Measurements from ENCODE around the gene RBM48.
"Not testable (repeated sequence)": the region's sequence is repeated elsewhere in the genome, so short reads cannot be mapped to it uniquely, and the experiment has no call there.

Gene RBM48

GRCh38 chr7:92528188-92528957 lies at the start of gene RBM48, which contains the start of gene PEX1:
RBM48 (plus strand) TSS chr7:92528795; CDS start chr7:92528814, 19 bp downstream.
PEX1 (minus strand) TSS chr7:92528520; CDS start chr7:92528435, 85 bp downstream.
- peak; percentile 99 for DNase-seq

DNA sequence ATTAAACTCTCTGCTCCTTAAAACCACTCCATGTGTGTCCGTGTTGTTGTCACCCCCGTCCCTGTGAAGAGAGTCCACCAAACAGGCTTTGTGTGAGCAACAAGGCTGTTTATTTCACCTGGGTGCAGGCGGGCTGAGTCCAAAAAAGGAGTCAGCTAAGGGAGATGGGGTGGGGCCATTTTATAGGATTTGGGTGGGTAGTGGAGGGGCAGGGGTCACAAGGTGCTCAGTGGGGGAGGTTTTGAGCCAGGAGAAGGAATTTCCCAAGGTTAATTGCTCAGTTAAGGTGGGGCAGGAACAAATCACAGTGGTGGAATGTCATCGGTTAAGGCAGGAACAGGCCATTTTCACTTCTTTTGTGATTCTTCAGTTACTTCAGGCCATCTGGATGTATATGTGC lies 49.4 kb upstream of the RBM48 start:
- not testable (repeated sequence) for DNase-seq

- not testable (repeated sequence) for DNase-seq
Observed at GRCh38 chr7:92483624-92484023, 45.0 kb upstream of the RBM48 start.

DNA sequence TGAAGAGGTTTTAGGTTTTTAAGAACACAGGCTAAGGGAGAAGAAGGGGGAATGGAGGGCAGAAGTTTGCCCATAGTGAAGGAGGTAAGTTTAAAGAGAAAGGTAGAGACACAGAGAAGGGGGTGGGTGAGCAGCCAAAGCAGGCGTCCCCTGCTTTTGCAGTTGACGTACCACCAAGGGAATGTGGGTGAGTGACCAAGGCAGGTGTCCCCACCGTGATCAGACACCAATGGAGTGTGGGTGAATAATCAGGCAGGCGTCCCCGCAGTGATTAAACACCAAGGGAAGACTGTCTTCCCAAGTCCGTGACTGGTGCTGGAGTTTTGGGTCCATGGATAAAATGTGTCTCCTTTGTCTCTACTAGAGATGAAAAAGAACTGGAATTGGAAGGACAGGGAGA lies 44.4 kb upstream of the RBM48 start:
- DNase-seq: not testable (repeated sequence)

- DNase-seq: no peak
Observed at GRCh38 chr7:92485267-92485892, 43.2 kb upstream of the RBM48 start.

- no peak for DNase-seq
Observed at GRCh38 chr7:92485974-92486373, 42.6 kb upstream of the RBM48 start.

DNA sequence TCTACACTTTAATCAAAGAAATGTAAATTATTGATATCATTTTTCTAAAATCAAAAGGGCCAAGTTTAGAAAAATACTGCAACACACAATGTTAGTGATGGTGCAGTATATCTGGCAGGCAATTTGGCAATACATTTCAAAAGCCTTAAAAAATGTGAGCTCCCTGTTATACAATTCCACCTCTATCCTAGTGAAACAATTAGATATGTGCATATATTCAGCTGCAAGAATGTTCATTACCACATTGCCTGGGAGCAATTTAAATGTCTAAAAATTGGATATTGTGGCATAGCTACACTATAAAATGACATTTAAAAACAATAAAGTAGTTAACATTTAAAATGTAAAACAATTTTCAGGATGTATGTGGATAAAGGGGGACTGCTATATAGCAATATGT lies 40.8 kb upstream of the RBM48 start:
- DNase-seq: no peak

DNA sequence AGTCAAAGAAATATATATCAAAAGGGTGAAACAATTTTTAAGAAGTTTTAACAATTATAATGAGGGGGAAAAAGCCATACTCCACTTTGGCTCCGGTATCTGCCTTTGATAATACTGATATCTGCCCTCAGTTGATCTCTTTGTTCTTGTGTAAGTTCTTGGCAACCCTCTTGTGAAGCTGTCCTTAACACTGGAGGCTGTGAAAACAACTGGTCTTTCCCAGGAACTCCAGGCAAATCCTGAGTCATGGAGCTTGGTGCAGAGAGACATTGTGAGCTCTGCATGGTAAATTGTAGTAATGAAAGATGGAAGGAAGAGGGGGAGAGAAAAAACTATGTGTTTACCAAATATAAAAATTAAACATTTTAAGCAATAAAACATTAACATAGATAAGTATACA lies 39.0 kb upstream of the RBM48 start:
- DNase-seq: no peak

DNA sequence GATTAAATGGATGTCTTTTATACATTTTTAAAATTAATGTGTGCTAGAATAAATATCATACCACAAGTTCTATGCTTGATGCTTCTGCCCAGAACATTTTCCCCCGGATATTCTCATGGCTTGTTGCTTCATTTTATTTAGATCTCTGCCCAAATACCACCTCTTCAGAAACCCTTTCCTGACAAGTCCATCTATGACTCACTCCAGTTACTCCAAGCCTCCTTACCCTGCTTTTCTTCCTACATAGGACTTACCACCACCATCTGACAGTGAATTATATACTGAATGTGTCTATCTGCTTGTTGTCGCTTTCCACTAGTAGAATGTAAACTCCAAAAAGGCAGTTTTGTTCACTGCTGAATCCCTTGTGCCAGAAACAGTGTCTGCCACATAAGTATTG lies 31.7 kb upstream of the RBM48 start:
- no peak for DNase-seq

- no peak for DNase-seq
Observed at GRCh38 chr7:92498557-92498956, 30.0 kb upstream of the RBM48 start.

DNA sequence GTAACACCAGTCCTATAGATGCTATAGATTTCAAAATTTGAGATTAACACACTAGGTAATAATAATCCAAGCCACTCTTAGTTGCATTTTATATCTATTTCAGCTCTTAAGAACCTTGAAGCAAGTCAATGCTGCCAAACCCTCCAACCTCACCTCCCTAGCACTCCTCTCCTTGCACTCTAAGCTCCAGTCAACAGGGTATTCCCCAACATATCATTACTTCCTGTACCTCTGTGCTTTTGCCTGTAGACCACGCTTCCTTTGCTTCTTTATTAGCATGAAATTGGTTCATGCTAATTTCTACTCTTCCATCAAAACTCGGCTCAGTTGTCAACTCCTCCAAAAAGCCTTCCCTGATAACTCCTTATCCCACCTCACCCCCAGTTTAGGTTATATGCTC lies 24.8 kb upstream of the RBM48 start:
- no peak for DNase-seq

DNA sequence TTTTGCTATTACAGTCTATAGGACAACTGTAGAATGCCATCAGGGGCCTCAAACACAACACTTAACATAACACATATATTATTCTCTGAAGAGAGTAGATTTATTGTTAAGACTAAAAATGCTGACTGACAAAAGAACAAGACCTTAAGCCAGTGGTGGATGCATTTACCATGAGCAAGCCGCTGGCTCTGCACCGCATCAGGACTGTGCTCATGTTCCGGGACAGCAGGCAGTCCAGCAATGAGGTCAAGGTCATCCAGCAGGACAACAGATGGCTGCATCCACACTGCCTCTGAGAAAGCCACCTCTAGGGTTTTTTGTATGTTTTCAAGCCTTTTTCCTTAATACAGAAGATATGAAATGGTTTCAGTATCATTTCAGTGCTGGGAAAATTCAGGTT lies 24.0 kb upstream of the RBM48 start:
- DNase-seq: no peak

- DNase-seq: no peak
Observed at GRCh38 chr7:92506363-92506762, 22.2 kb upstream of the RBM48 start.

DNA sequence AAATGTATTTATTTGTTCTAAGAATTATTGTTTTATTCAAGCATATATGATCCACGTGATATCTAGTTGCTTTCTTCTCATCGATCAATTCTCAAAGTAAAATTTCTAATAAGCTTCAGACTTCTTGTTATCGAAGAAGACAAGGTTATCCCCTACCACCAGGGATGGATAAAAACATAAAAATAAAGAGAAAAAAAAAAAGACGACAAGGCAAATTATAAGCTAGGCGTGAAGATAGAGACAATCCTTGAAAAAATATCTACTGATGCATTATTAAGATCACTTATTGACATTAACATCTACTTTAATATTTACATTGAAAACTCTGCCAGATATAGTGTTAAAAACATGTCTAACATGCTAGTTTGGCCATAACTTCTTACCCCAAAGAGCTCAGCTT lies 19.6 kb upstream of the RBM48 start:
- no peak for DNase-seq

DNA sequence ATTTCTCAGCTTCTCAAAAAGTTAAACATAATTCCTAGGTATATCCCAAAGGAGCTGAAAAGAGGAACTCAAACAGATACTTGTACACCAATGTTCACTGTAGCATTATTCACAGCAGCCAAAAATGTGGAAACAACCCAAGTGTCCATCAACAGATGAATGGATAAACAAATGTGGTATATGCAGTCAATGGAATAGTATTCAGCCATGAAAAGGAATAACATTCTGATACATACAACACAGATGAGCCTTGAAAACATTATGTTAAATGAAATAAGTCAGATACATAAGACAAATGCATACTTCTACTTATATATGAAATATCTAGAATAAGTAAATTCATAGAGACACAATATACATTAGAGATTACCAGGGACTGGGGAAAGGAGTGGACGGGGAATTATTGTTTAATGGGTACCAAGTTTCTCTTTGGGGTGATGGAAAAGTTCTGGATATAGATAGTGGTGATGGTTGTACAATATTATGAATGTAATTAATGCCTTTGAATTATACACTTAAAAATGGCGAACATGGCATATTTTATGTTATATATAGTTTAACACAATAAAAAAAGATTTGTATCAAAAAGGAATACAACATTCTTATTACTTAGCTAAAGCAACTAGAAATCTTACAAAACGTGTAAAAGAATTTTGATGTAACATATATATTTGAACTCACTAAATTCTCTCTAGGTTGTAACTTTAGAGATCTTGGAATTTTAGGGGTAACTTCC lies 15.3 kb upstream of the RBM48 start:
- DNase-seq: no peak

DNA sequence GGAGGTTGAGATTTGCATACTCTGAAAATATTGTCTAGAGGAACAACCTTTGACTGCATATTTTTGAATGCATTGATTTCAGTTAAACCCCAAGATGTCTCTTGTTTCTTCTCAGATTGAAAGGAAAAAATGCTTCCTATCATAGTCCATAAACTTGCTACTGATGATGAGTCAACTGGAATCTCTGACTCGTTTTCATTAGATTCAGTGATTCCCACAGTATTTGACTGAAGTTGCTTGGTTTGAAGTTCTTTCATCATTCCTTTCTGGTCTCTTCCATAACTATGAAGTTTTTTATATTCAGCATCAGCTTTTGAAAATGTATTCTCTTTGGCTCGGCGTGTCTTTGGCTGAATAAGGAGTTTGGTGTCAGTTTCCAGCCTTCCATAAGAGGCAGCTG lies 11.0 kb upstream of the RBM48 start:
- no peak for DNase-seq

GRCh38 chr7:92520024-92520423 lies 8.6 kb upstream of the RBM48 start:
- no peak for DNase-seq

- DNase-seq: no peak
Observed at GRCh38 chr7:92523110-92523509, 5.5 kb upstream of the RBM48 start.

GRCh38 chr7:92527300-92528187 lies 1.1 kb upstream of the RBM48 start:
- peak; percentile 17 for DNase-seq

GRCh38 chr7:92528958-92529264 lies 316 bp downstream of the RBM48 start:
- DNase-seq: no peak

GRCh38 chr7:92534572-92534971 lies 6.0 kb downstream of the RBM48 start:
- no peak for DNase-seq

DNA sequence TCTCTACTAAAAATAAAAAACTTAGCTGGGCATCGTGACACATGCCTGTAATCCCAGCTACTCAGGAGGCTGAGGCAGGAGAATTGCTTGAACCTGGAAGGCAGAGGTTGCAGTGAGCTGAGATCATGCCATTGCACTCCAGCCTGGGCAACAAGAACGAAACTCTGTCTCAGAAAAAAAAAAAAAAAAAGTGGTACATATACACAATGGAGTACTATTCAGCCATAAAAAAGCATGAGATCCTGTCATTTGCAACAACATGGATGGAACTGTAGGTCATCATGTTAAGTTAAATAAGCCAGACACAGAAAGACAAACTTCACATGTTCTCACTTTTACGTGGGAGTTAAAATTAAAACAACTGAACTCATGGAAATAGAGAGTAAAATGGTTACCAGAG lies 14.9 kb downstream of the RBM48 start:
- not testable (repeated sequence) for DNase-seq

DNA sequence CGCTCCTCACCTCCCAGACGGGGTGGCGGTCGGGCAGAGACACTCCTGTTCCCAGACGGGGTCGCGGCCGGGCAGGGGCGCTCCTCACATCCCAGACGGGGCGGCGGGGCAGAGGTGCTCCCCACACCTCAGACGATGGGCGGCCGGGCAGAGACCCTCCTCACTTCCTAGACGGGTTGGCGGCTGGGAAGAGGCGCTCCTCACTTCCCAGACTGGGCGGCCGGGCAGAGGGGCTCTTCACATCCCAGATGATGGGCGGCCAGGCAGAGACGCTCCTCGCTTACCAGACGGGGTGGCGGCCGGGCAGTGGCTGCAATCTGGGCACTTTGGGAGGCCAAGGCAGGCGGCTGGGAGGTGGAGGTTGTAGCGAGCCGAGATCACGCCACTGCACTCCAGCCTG lies 16.5 kb downstream of the RBM48 start:
- not testable (repeated sequence) for DNase-seq

Data from amniotic stem cell (primary cell).